ENCODE data around the gene FAM168A.

- TF ChIP-seq, protein P1, sequence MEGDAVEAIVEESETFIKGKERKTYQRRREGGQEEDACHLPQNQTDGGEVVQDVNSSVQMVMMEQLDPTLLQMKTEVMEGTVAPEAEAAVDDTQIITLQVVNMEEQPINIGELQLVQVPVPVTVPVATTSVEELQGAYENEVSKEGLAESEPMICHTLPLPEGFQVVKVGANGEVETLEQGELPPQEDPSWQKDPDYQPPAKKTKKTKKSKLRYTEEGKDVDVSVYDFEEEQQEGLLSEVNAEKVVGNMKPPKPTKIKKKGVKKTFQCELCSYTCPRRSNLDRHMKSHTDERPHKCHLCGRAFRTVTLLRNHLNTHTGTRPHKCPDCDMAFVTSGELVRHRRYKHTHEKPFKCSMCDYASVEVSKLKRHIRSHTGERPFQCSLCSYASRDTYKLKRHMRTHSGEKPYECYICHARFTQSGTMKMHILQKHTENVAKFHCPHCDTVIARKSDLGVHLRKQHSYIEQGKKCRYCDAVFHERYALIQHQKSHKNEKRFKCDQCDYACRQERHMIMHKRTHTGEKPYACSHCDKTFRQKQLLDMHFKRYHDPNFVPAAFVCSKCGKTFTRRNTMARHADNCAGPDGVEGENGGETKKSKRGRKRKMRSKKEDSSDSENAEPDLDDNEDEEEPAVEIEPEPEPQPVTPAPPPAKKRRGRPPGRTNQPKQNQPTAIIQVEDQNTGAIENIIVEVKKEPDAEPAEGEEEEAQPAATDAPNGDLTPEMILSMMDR (IDR thresholded peaks at IDR 0.05; ENCODE audit: low read depth, low read length): no peak
- no peak for TF ChIP-seq EZH2phosphoT487 (IDR thresholded peaks at IDR 0.05; ENCODE audit: low read depth)
Measured at GRCh38 chr11:73510877-73511276, 87.0 kb downstream of the FAM168A start.

Data from OCI-LY3 (cell line).